ENCODE measurements around the gene NOC3L.

DNA sequence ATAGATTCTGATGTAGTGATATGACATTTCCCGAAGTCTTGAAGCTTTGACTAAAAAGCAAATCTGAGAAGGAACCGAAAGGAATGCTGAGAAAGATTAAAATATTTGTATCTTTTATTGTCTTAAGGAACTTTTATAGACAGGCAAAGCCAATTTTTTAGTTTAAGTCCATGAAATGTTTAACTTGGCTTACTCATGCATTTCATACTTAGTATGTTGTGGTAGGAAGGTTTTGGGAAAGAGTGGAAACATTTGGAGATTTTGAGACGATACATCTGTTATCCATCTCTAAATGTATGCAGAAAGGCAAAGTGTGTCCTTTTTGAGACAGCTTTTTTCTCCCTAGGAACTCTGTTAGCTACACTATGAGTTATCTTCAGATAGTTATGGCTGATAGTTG, 49.7 kb upstream of the NOC3L start:
- TF ChIP-seq, protein P1, sequence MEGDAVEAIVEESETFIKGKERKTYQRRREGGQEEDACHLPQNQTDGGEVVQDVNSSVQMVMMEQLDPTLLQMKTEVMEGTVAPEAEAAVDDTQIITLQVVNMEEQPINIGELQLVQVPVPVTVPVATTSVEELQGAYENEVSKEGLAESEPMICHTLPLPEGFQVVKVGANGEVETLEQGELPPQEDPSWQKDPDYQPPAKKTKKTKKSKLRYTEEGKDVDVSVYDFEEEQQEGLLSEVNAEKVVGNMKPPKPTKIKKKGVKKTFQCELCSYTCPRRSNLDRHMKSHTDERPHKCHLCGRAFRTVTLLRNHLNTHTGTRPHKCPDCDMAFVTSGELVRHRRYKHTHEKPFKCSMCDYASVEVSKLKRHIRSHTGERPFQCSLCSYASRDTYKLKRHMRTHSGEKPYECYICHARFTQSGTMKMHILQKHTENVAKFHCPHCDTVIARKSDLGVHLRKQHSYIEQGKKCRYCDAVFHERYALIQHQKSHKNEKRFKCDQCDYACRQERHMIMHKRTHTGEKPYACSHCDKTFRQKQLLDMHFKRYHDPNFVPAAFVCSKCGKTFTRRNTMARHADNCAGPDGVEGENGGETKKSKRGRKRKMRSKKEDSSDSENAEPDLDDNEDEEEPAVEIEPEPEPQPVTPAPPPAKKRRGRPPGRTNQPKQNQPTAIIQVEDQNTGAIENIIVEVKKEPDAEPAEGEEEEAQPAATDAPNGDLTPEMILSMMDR (IDR thresholded peaks at IDR 0.05 in 4 of 5, conservative IDR thresholded peaks at IDR 0.05 in 1 of 5) = no peak
- no peak for TF ChIP-seq POLR2A (IDR thresholded peaks at IDR 0.05)
